GM12874 (cell line): ENCODE data around the gene TFB1M.

ENCODE experiments used
- CTCF ChIP-seq: IDR thresholded peaks from 2 replicates; pipeline ENCODE4 v1.5.1; 2011; ENCODE audit warnings: low read depth, mild to moderate bottlenecking, control low read depth, low read length, moderate library complexity; ENCODE audit not compliant: insufficient read depth

Gene TFB1M

GRCh38 chr6:155278319-155279049 is 35.8 kb downstream of the TFB1M start:
- TF ChIP-seq CTCF, result no peak

- TF ChIP-seq CTCF, result no peak
These were observed 37.6 kb downstream of the TFB1M start for GRCh38 chr6:155276638-155277037.

GRCh38 chr6:155275808-155276480 is 38.3 kb downstream of the TFB1M start:
- no peak for TF ChIP-seq CTCF

- no peak for TF ChIP-seq CTCF
These were observed 39.8 kb downstream of the TFB1M start for GRCh38 chr6:155274533-155274932.

- no peak for TF ChIP-seq CTCF
These were observed 40.2 kb downstream of the TFB1M start for GRCh38 chr6:155274106-155274505.

- no peak for TF ChIP-seq CTCF
These were observed 40.9 kb downstream of the TFB1M start for GRCh38 chr6:155273431-155273830.

- no peak for TF ChIP-seq CTCF
These were observed 41.7 kb downstream of the TFB1M start for GRCh38 chr6:155272353-155273232.
